ENCODE measurements around the gene SAPCD1. TPM values are rescaled to one million over a fixed set of nuclear protein-coding genes. Genes with fewer than 3 reads are reported as not detected.
A peak's percentile ranks its signal among the peaks of the same experiment; 100 is the strongest.

The SAPCD1 gene
- total and polyA plus RNA-seq, 2 experiments from 2014 or later, result 2.1 to 11.6 TPM

GRCh38 chr6:31736768-31737314 is 25.6 kb upstream of the SAPCD1 start:
- TF ChIP-seq CTCF (IDR thresholded peaks at IDR 0.05; ENCODE audit: low read depth, low read length), result no peak
- no peaks in the 10 kb centered on the region for H3K27me3 ChIP-seq
- peaks cover 31% of the 10 kb centered on the region for H3K4me1 ChIP-seq (ENCODE audit: low read depth)
- H3K4me3 ChIP-seq, result peak overlapping the region; percentile 61
- no peaks in the 10 kb centered on the region for H3K9me3 ChIP-seq (ENCODE audit: low read depth)
- no peak for DNase-seq (ENCODE audit: low read depth in 1 of 2, low spot score in 1 of 2)
- H3K27ac ChIP-seq, result peak overlapping the region; percentile 74
- H3K36me3 ChIP-seq, result peaks cover 18% of the 10 kb centered on the region

- Histone ChIP-seq H3K4me1 (ENCODE audit: low read depth) (peaks cover 31% of the 10 kb centered on the region), H3K4me3 (peak overlapping the region; percentile 3), H3K27me3 (no peaks in the 10 kb centered on the region), H3K36me3 (peaks cover 12% of the 10 kb centered on the region), H3K27ac (peak overlapping the region; percentile 87), H3K9me3 (ENCODE audit: low read depth) (no peaks in the 10 kb centered on the region)
- DNase-seq (ENCODE audit: low read depth in 1 of 2, low spot score in 1 of 2), result peak; percentile 31 to 55
- no peak for TF ChIP-seq CTCF (IDR thresholded peaks at IDR 0.05; ENCODE audit: low read depth, low read length)
These were observed 25.0 kb upstream of the SAPCD1 start for GRCh38 chr6:31737315-31737990.

- TF ChIP-seq CTCF (IDR thresholded peaks at IDR 0.05; ENCODE audit: low read depth, low read length), result peak; percentile 29
- peak overlapping the region; percentile 87 for H3K27ac ChIP-seq
- peaks cover 31% of the 10 kb centered on the region for H3K4me1 ChIP-seq (ENCODE audit: low read depth)
- DNase-seq (ENCODE audit: low read depth in 1 of 2, low spot score in 1 of 2), result peak; percentile 24 to 92
- no peaks in the 10 kb centered on the region for H3K9me3 ChIP-seq (ENCODE audit: low read depth)
- peaks cover 6% of the 10 kb centered on the region for H3K36me3 ChIP-seq
- H3K27me3 ChIP-seq, result no peaks in the 10 kb centered on the region
- H3K4me3 ChIP-seq, result peak overlapping the region; percentile 3
These were observed 24.2 kb upstream of the SAPCD1 start for GRCh38 chr6:31737991-31738979.

DNA sequence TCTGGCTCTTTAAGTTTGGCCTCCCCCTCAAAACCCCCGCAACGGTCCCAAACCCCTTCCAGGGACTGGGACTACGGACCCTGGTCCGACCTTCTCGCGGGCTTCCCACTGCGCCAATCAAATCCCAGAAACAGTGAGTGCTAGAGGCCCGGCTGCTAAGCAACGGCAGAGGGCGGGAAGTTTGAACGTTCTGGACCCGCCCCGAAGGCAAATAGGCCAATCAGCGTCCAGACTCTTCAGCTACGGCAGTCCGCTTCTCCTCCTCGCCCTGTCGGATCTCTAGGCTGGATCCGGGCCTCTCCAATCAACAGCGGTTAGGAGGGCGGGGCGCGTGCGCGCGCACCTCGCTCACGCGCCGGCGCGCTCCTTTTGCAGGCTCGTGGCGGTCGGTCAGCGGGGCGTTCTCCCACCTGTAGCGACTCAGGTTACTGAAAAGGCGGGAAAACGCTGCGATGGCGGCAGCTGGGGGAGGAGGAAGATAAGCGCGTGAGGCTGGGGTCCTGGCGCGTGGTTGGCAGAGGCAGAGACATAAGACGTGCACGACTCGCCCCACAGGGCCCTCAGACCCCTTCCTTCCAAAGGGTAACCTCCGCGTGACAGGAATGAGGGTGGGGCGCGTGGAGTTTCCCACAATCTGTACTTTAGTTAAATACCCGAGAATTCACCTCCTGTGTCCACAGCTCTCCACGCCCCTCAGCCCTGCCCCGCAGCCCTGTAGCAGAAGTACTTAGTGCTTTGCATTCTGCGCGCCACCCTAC is 22.6 kb upstream of the SAPCD1 start, which contains the start of gene MSH5:
TSS of gene MSH5 (plus strand) at position 367 of the 758 bp plus-strand sequence. CDS start 462 bp downstream, outside the sequence.
- peak; percentile 99 for DNase-seq (ENCODE audit: low read depth in 1 of 2, low spot score in 1 of 2)
- H3K4me3 ChIP-seq, result peak within 1 kb of the TSS; percentile 55
- no peaks in the 10 kb centered on the region for H3K27me3 ChIP-seq
- no peak for TF ChIP-seq CTCF (IDR thresholded peaks at IDR 0.05; ENCODE audit: low read depth, low read length)
- peak within 1 kb of the TSS; percentile 13 for H3K27ac ChIP-seq
- peaks cover 24% of the 10 kb centered on the region for H3K4me1 ChIP-seq (ENCODE audit: low read depth)
- no peaks in the 10 kb centered on the region for H3K36me3 ChIP-seq
- no peaks in the 10 kb centered on the region for H3K9me3 ChIP-seq (ENCODE audit: low read depth)
